ENCODE data around the gene STYX.

Gene STYX

DNA sequence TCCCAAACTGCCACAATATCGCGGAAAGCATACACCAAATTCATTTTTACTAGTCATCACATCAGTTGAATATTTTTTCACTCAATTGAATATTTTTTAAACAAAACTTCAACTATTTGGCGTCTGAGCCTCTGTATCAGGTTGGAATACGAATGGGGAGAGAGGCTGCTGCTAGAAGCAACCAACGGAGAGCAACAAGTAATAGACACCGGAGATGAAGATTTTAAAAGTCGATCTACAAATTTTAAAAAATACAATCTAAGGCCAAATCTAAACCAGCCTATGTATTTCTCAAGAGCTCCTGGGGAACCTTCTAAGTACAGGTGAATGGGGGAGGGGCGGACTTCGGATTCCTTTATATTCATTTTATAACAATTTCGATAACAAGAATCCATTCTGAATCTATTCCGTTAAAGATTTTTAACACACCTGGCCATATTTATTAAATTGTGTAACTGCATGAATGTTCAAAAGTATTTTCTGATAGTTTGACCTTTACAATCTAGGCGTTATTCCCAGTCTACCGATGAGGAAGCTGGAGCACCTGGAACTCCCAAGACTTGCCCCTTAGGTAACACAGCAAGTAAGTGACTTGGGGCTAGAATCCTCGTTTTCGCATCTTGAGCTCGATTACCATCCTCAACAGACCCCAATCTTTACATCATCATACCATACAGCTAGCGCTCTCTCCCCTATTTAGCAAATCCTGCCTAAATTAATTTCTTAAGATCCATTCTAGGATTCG, 60.2 kb downstream of the STYX start:
- no peak for DNase-seq (ENCODE audit: low read depth)

- no peak for DNase-seq (ENCODE audit: low read depth)
Measured at GRCh38 chr14:52790756-52791222, 60.8 kb downstream of the STYX start.

GRCh38 chr14:52791223-52792096, 61.5 kb downstream of the STYX start, which contains the start of gene GNPNAT1:
Gene GNPNAT1 (minus strand): TSS chr14:52791607. CDS start chr14:52784650, 6,957 bp downstream.
- DNase-seq (ENCODE audit: low read depth): peak; percentile 86

DNA sequence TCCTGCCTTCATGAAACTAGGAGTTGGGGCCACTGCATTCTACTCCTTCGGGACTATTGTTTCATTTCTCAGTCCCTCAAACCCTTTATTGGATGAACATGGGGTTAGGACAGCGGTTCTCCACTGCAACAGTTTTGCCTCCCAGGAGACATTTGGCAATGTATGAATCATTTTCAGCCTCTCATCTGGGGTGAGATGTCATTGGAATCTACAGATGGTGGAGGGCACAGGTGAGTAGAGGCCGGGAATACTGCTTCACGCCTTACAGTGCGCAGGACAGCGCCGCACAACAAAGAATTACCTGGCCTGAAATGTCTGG, 62.1 kb downstream of the STYX start:
- no peak for DNase-seq (ENCODE audit: low read depth)

DNA sequence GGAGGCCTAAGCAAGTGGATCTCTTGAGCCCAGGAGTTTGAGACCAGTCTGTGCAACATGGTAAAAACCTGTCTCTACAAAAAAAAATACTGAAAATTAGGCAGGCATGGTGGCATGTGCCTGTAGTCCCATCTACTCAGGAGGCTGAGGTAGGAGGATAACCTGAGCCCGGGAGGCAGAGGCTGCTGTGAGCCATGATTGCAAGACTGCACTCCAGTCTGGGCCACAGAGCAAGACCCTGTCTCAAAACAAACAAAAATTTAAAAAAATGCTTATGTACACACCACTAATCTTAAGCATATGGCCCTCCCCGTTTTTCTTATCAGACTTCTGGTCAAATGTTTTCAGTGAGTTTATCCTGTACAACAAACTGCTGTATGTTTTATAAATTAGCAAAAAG, 63.1 kb downstream of the STYX start:
- no peak for DNase-seq (ENCODE audit: low read depth)

DNA sequence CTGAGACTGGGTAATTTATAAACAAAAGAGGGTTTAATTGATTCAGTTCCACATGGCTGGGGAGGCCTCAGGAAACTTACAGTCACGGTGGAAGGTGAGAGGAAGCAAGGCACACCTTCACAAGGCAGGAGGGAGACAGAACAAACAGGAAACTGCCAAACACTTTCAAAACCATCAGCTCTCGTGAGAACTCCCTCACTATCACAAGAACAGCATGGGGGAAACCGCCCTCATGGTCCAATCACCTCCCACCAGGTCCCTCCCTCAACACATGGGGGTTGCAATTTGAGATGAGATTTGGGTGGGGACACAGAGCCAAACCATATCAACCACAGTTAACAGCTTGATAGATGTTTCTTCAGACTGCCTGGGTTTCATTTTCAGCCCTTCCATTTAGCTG, 67.7 kb downstream of the STYX start:
- no peak for DNase-seq (ENCODE audit: low read depth)

GRCh38 chr14:52798826-52799225, 68.9 kb downstream of the STYX start:
- no peak for DNase-seq (ENCODE audit: low read depth)

- peak; percentile 78 for DNase-seq (ENCODE audit: low read depth)
Measured at GRCh38 chr14:52801014-52801712, 71.2 kb downstream of the STYX start.

GRCh38 chr14:52802597-52802996, 72.6 kb downstream of the STYX start:
- peak; percentile 50 for DNase-seq (ENCODE audit: low read depth)

- no peak for DNase-seq (ENCODE audit: low read depth)
Measured at GRCh38 chr14:52806115-52806514, 76.1 kb downstream of the STYX start.

GRCh38 chr14:52808101-52808500, 78.1 kb downstream of the STYX start:
- no peak for DNase-seq (ENCODE audit: low read depth)

DNA sequence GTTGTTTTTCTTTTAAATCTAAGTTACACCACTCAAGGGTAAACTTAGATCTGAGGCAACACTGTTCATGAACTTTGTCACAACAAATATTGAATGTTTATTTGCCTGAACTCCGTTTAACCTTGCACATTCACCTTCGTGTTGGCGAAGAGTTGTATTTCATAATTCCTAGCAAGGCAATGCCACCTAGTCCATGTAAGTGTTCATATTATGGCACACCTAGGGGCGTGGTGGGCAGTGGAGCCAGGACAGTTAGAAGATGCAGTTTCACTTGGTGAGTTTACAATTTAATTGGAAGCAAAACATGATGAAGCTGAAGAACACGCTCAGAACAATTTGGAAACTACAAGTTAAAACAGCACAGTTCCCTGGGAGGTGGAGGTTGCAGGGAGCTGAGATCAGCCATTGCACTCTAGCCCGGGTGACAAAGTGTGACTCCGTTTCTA, 91.9 kb downstream of the STYX start:
- no peak for DNase-seq (ENCODE audit: low read depth)

GRCh38 chr14:52824462-52824861, 94.5 kb downstream of the STYX start:
- peak; percentile 20 for DNase-seq (ENCODE audit: low read depth)
